ENCODE results near the gene P3H2.

DNA sequence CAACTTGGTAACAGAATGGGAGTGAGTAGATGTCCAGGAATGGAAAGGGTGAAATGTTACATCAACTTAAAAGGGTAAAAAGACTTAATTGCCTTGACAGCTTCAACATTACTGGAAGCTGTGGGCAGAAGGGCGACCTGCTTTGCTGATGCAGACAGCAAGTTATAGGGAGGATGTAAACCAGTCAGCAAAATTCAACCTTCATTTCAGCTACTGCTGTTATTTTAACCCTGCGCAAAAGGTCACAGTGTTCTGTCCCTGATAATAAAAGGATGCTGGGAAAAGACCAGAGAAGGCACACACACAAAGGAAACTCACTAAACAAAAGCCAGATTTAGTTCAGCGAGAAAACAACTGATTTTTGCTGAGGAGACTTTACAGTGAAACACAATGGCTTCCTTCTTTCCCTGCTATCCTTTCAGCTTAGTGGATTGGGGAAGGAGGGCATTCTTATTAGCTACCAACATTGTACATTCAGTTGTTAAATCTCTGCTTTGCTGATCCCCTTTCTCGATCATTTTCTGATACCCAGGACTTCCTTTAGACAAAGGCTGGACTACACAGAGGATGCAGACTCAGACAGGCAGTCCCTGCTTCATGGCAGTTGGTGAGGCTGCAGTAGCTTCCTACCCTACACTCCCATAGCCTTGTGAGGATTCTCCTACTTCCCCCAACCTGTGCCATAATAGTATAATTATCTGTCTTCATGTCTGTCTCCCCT lies 62.0 kb downstream of the P3H2 start:
- TF ChIP-seq CTCF (IDR thresholded peaks at IDR 0.05) = no peak
- no peak for TF ChIP-seq POLR2A (IDR thresholded peaks at IDR 0.05)
